ENCODE measurements around the gene MLH1.

The MLH1 gene

GRCh38 chr3:37097776-37098175 is 104.5 kb downstream of the MLH1 start:
- DNase-seq, result no peak

GRCh38 chr3:37098884-37099283 is 105.6 kb downstream of the MLH1 start:
- no peak for DNase-seq

- DNase-seq, result no peak
Observed at GRCh38 chr3:37099469-37099868, 106.2 kb downstream of the MLH1 start.

- no peak for DNase-seq
Observed at GRCh38 chr3:37100411-37100810, 107.1 kb downstream of the MLH1 start.

Measured in NCI-H2029 treated with DMSO at 0.1 percent for 48 hours (cell line).